ENCODE data around the gene RHOT2. TPM values are rescaled to one million over a fixed set of nuclear protein-coding genes. Genes with fewer than 3 reads are reported as not detected.

RHOT2 gene
- total and polyA plus RNA-seq, 9 of the 15 experiments (the other 6 are each of a cell fraction or from before 2014, with no cell fraction given), result 5.0 to 373 (median 112) TPM

- no peaks in the 10 kb centered on the region for H3K9me3 ChIP-seq (replicated peaks; ENCODE audit: control insufficient read depth, insufficient read depth, low read depth, low read length)
- DNase-seq (ENCODE audit: extremely low read depth in 1 of 4, low spot score in 3 of 4), result no peak
- POLR2A ChIA-PET, result interaction anchor here (0.6 to 1.4 kb wide), 3 partner anchors 9 to 71 kb away, joined by 3 to 6 read pairs (median 3); no protein-coding TSS in a partner anchor
- in situ Hi-C loops (cut with MboI) (no loop called here), intact Hi-C loops (cut with micrococcal nuclease) (loop anchor here (2.0 to 10.0 kb wide), 2 partner anchors 71 to 265 kb away; partner anchors contain the start of gene NME4)
- no TSS peak for BruUV-seq (replicated peaks)
- no peak for TF ChIP-seq ZBED1 (IDR thresholded peaks at IDR 0.05)
- peak; percentile 16 for TF ChIP-seq PCBP1 (IDR thresholded peaks at IDR 0.05; ENCODE audit: low read depth, low read length, poor library complexity, severe bottlenecking)
- TF ChIP-seq ETV5 (CRISPR knock-in tag; IDR thresholded peaks at IDR 0.05; ENCODE audit: low read depth), result no peak
- WGBS (ENCODE audit: insufficient coverage, low coverage, missing lambda C conversion rate), result 60% methylated on average over 10 of the region's 20 CpGs
- H2AFZ ChIP-seq (ENCODE audit: low read depth, low read length), result no peak overlapping the region
- H3K36me3 ChIP-seq (ENCODE audit: control insufficient read depth, insufficient read depth, low read length), result no peaks in the 10 kb centered on the region
- no peak overlapping the region for H3K27ac ChIP-seq (ENCODE audit: extremely low read depth, low read depth, low read length)
- no peak for FAIRE-seq
- no peak for ATAC-seq
- no peak overlapping the region for H3K4me2 ChIP-seq (ENCODE audit: insufficient read depth, low read length)
- peak overlapping the region in 1 of 2 experiments; percentile 53; a peak in 2 of 4 replicates for H3K9ac ChIP-seq (ENCODE audit: insufficient read depth in 1 of 2, low read depth in 2 of 2, low read length in 2 of 2)
- CTCF ChIA-PET (ENCODE audit: low intra/inter-chr PET ratio), result no interaction called here
- H3K4me1 ChIP-seq (replicated peaks in 1 of 2; ENCODE audit: control insufficient read depth in 2 of 2, insufficient read depth in 2 of 2, low read length in 2 of 2), result peaks cover 2 to 96% of the 10 kb centered on the region in 2 experiments; a peak in 4 of 5 replicates
- no peaks in the 10 kb centered on the region for H3K27me3 ChIP-seq (ENCODE audit: control insufficient read depth in 2 of 2, insufficient read depth in 2 of 2, low read length in 2 of 2)
- no peak overlapping the region for H3K4me3 ChIP-seq
- H3K9me1 ChIP-seq (ENCODE audit: control insufficient read depth, insufficient read depth, low read length), result no peaks in the 10 kb centered on the region
- H4K20me1 ChIP-seq (replicated peaks; ENCODE audit: control insufficient read depth, insufficient read depth, low read length), result no peaks in the 10 kb centered on the region
- no peaks in the 10 kb centered on the region; the same call in 2 of the 3 replicates for H3K79me2 ChIP-seq (ENCODE audit: control insufficient read depth, insufficient read depth, low read length)
Observed at GRCh38 chr16:659618-660017, 8.3 kb upstream of the RHOT2 start.

DNA sequence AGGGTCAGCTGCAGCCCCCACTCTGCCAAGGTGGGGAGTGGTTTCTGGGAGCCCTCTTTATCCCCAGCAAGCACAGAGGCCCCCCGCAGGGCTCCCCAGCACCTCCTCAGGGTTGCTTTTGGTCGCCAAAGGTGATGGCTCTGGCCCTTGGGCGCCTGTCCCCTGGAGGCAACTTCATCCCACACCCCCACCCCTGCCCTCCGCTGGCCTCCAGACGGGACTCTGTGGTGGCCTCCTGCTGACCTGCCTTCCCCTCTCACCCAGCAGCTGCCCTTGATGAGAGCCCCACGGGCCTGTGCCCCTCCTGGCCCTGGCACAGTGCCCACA, 7.8 kb upstream of the RHOT2 start:
- ATAC-seq, result no peak
- in situ Hi-C loops (cut with MboI) (no loop called here), intact Hi-C loops (cut with micrococcal nuclease) (loop anchor here (2.0 to 10.0 kb wide), 2 partner anchors 71 to 265 kb away; partner anchors contain the start of gene NME4)
- no peak overlapping the region for H3K27ac ChIP-seq (ENCODE audit: extremely low read depth, low read depth, low read length)
- no peaks in the 10 kb centered on the region for H4K20me1 ChIP-seq (replicated peaks; ENCODE audit: control insufficient read depth, insufficient read depth, low read length)
- no peak for FAIRE-seq
- peak overlapping the region; percentile 18; the same call in 1 of the 2 replicates for H3K4me3 ChIP-seq
- peaks cover 2 to 92% of the 10 kb centered on the region in 2 experiments; a peak in 4 of 5 replicates for H3K4me1 ChIP-seq (replicated peaks in 1 of 2; ENCODE audit: control insufficient read depth in 2 of 2, insufficient read depth in 2 of 2, low read length in 2 of 2)
- TF ChIP-seq KLF6 (CRISPR knock-in tag; IDR thresholded peaks at IDR 0.05; ENCODE audit: borderline replicate concordance) (no peak), EZH2 (IDR thresholded peaks at IDR 0.05; ENCODE audit: borderline replicate concordance, low read depth, low read length) (no peak), FIP1L1 (IDR thresholded peaks at IDR 0.05; ENCODE audit: low read depth, low read length, poor library complexity, severe bottlenecking) (peak; percentile 46), LEF1 (IDR thresholded peaks at IDR 0.05) (no peak), PCBP1 (IDR thresholded peaks at IDR 0.05; ENCODE audit: low read depth, low read length, poor library complexity, severe bottlenecking) (peak; percentile 15), EP400 (IDR thresholded peaks at IDR 0.05) (no peak)
- TF ChIP-seq, protein P1, sequence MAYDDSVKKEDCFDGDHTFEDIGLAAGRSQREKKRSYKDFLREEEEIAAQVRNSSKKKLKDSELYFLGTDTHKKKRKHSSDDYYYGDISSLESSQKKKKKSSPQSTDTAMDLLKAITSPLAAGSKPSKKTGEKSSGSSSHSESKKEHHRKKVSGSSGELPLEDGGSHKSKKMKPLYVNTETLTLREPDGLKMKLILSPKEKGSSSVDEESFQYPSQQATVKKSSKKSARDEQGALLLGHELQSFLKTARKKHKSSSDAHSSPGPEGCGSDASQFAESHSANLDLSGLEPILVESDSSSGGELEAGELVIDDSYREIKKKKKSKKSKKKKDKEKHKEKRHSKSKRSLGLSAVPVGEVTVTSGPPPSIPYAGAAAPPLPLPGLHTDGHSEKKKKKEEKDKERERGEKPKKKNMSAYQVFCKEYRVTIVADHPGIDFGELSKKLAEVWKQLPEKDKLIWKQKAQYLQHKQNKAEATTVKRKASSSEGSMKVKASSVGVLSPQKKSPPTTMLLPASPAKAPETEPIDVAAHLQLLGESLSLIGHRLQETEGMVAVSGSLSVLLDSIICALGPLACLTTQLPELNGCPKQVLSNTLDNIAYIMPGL (CRISPR knock-in tag; IDR thresholded peaks at IDR 0.05), result 0 out of 2 replicates have a peak, but pooled peaks have one; percentile 40
- no peaks in the 10 kb centered on the region for H3K36me3 ChIP-seq (ENCODE audit: control insufficient read depth, insufficient read depth, low read length)
- no peak for DNase-seq (ENCODE audit: extremely low read depth in 1 of 4, low spot score in 3 of 4)
- H3K4me2 ChIP-seq (ENCODE audit: insufficient read depth, low read length), result peak overlapping the region; percentile 66
- BruUV-seq (replicated peaks), result no TSS peak
- 38% methylated on average over 6 of the region's 6 CpGs for WGBS (ENCODE audit: insufficient coverage, low coverage, missing lambda C conversion rate)
- ChIA-PET CTCF (ENCODE audit: low intra/inter-chr PET ratio) (interaction anchor here (1.9 kb wide), 1 partner anchor 81 kb away, joined by 8 read pairs; no protein-coding TSS in a partner anchor), POLR2A (interaction anchor here (0.6 to 1.4 kb wide), 4 partner anchors 9 to 81 kb away, joined by 3 to 6 read pairs (median 4); no protein-coding TSS in a partner anchor)
- peak overlapping the region; percentile 89; the same call in 1 of the 2 replicates for H2AFZ ChIP-seq (ENCODE audit: low read depth, low read length)
- no peaks in the 10 kb centered on the region for H3K27me3 ChIP-seq (ENCODE audit: control insufficient read depth in 2 of 2, insufficient read depth in 2 of 2, low read length in 2 of 2)
- H3K9me3 ChIP-seq (replicated peaks; ENCODE audit: control insufficient read depth, insufficient read depth, low read depth, low read length), result no peaks in the 10 kb centered on the region
- peak overlapping the region in 1 of 2 experiments; percentile 53; a peak in 3 of 4 replicates for H3K9ac ChIP-seq (ENCODE audit: insufficient read depth in 1 of 2, low read depth in 2 of 2, low read length in 2 of 2)
- no peaks in the 10 kb centered on the region for H3K9me1 ChIP-seq (ENCODE audit: control insufficient read depth, insufficient read depth, low read length)
- H3K79me2 ChIP-seq (ENCODE audit: control insufficient read depth, insufficient read depth, low read length), result no peaks in the 10 kb centered on the region; the same call in 2 of the 3 replicates

Measured in K562 (cell line).